Activated CD4-positive, alpha-beta memory T cell treated with anti-CD3 and anti-CD28 coated beads for 36 hours (primary cell): ENCODE data around the gene KMO. TPM values are rescaled to one million over a fixed set of nuclear protein-coding genes. Genes with fewer than 3 reads are reported as not detected.

ENCODE experiments used
- CTCF ChIA-PET: fragments of 350-600 bp; sonication (Branson Sonifier 250); formaldehyde crosslinking; loops from one replicate; lab custom pipeline; 2021; ENCODE audit warnings: antibody characterized with exemption, inconsistent platforms; lab: Charles Lee
- POLR2A ChIA-PET: fragments of 350-600 bp; sonication (Branson Sonifier 250); formaldehyde crosslinking; loops from one replicate; lab custom pipeline; 2021; ENCODE audit warnings: antibody characterized with exemption; lab: Charles Lee
- DNase-seq: peaks from one replicate; pipeline ENCODE4 v3.0.0-alpha.2; 2020
- H3K27ac Mint-ChIP-seq: one replicate; pipeline ENCODE4 v1.8.0; 2021; ENCODE audit warnings: mixed read lengths
- H3K27me3 Mint-ChIP-seq: one replicate; pipeline ENCODE4 v1.8.0; 2021; ENCODE audit warnings: mixed read lengths
- H3K36me3 Mint-ChIP-seq: one replicate; pipeline ENCODE4 v1.8.0; 2021; ENCODE audit warnings: mixed read lengths
- H3K4me1 Mint-ChIP-seq: one replicate; pipeline ENCODE4 v1.8.0; 2021; ENCODE audit warnings: low read depth, mixed read lengths
- H3K4me3 Mint-ChIP-seq: one replicate; pipeline ENCODE4 v1.8.0; 2021; ENCODE audit warnings: mild to moderate bottlenecking, mixed read lengths
- H3K9me3 Mint-ChIP-seq: one replicate; pipeline ENCODE4 v1.8.0; 2021; ENCODE audit warnings: mixed read lengths
- intact Hi-C: fragments of 100-400 bp; cut with micrococcal nuclease; formaldehyde crosslinking; loops from one replicate; pipeline ENCODE4 v1.15.1; 2023
- total RNA-seq, 2 experiments: library from RNA; stranded (reverse); gene quantifications; one replicate each; pipeline ENCODE4 v1.2.3, GENCODE V29; 2021

KMO gene
- under 1 TPM in 1 of 2 experiments, not detected in 1; 0.26 TPM for total RNA-seq

GRCh38 chr1:241532162-241532531, at the start of gene KMO:
Gene KMO, plus strand, starts transcription at chr1:241532378. Its CDS starts 67 bp downstream, at chr1:241532445.
- Mint-ChIP-seq H3K36me3 (no peaks in the 10 kb centered on the region), H3K4me1 (peaks cover 23% of the 10 kb centered on the region), H3K27ac (peak within 1 kb of the TSS; percentile 85), H3K9me3 (no peaks in the 10 kb centered on the region), H3K27me3 (no peaks in the 10 kb centered on the region), H3K4me3 (peak within 1 kb of the TSS; percentile 84)
- no peak for DNase-seq
- ChIA-PET CTCF (interaction anchor here (0.6 to 1.7 kb wide), 6 partner anchors 17 to 316 kb away, joined by 3 to 9 read pairs (median 4); partner anchors contain the start of gene EXO1), POLR2A (interaction anchor here (0.6 kb wide), 1 partner anchor 87 kb away, joined by 3 read pairs; no protein-coding TSS in a partner anchor)
- intact Hi-C loops = loop anchor here (1.0 kb wide), 2 partner anchors 19 to 60 kb away; no protein-coding TSS in a partner anchor

- no peak for DNase-seq
- CTCF ChIA-PET = no interaction called here
- H3K36me3 Mint-ChIP-seq = no peaks in the 10 kb centered on the region
- no peaks in the 10 kb centered on the region for H3K9me3 Mint-ChIP-seq
- POLR2A ChIA-PET = no interaction called here
- no peak overlapping the region for H3K4me3 Mint-ChIP-seq
- peaks cover 6% of the 10 kb centered on the region for H3K27me3 Mint-ChIP-seq
- peaks cover 4% of the 10 kb centered on the region for H3K4me1 Mint-ChIP-seq
- H3K27ac Mint-ChIP-seq = no peak overlapping the region
- intact Hi-C loops = loop anchor here (10.0 kb wide), 1 partner anchor 128 kb away; the partner anchor contains the start of gene RGS7
These were observed 49.4 kb upstream of the KMO start for GRCh38 chr1:241482761-241483250.

- Mint-ChIP-seq H3K4me3 (no peak overlapping the region), H3K27me3 (peaks cover 6% of the 10 kb centered on the region), H3K4me1 (peaks cover 4% of the 10 kb centered on the region), H3K9me3 (no peaks in the 10 kb centered on the region), H3K27ac (no peak overlapping the region), H3K36me3 (no peaks in the 10 kb centered on the region)
- POLR2A ChIA-PET = interaction anchor here (0.6 kb wide), 2 partner anchors 27 to 581 kb away, joined by 3 to 4 read pairs; no protein-coding TSS in a partner anchor
- no peak for DNase-seq
- intact Hi-C loops = loop anchor here (5.0 to 10.0 kb wide), 2 partner anchors 130 to 753 kb away; partner anchors contain the start of gene RGS7
- CTCF ChIA-PET = interaction anchor here (0.8 to 1.0 kb wide), 3 partner anchors 9 to 752 kb away, joined by 3 to 4 read pairs (median 3); no protein-coding TSS in a partner anchor
These were observed 47.0 kb upstream of the KMO start for GRCh38 chr1:241485145-241485544.

GRCh38 chr1:241485554-241485992, 46.6 kb upstream of the KMO start:
- CTCF ChIA-PET = interaction anchor here (0.7 to 1.0 kb wide), 3 partner anchors 9 to 753 kb away, joined by 3 read pairs; no protein-coding TSS in a partner anchor
- intact Hi-C loops = loop anchor here (5.0 to 10.0 kb wide), 2 partner anchors 131 to 753 kb away; partner anchors contain the start of gene RGS7

GRCh38 chr1:241488739-241489138, 43.4 kb upstream of the KMO start:
- Mint-ChIP-seq H3K27ac (no peak overlapping the region), H3K4me1 (peaks cover 4% of the 10 kb centered on the region), H3K36me3 (peaks cover 2% of the 10 kb centered on the region), H3K27me3 (no peaks in the 10 kb centered on the region), H3K4me3 (no peak overlapping the region), H3K9me3 (no peaks in the 10 kb centered on the region)
- CTCF ChIA-PET = no interaction called here
- no peak for DNase-seq
- intact Hi-C loops = loop anchor here (5.0 to 10.0 kb wide), 2 partner anchors 134 to 756 kb away; partner anchors contain the start of gene RGS7
- POLR2A ChIA-PET = no interaction called here

More at GRCh38 chr1:241485554-241485992, 46.6 kb upstream of the KMO start:
- POLR2A ChIA-PET = interaction anchor here (0.6 kb wide), 2 partner anchors 27 to 580 kb away, joined by 3 to 4 read pairs; no protein-coding TSS in a partner anchor
- Mint-ChIP-seq H3K4me1 (peaks cover 4% of the 10 kb centered on the region), H3K27me3 (peaks cover 6% of the 10 kb centered on the region), H3K4me3 (no peak overlapping the region), H3K9me3 (no peaks in the 10 kb centered on the region), H3K36me3 (no peaks in the 10 kb centered on the region), H3K27ac (no peak overlapping the region)
- DNase-seq = no peak

GRCh38 chr1:241495741-241496140, 36.4 kb upstream of the KMO start:
- no peaks in the 10 kb centered on the region for H3K4me1 Mint-ChIP-seq
- no peak overlapping the region for H3K4me3 Mint-ChIP-seq
- DNase-seq = no peak
- H3K27ac Mint-ChIP-seq = no peak overlapping the region
- peaks cover 38% of the 10 kb centered on the region for H3K36me3 Mint-ChIP-seq
- POLR2A ChIA-PET = no interaction called here
- no peaks in the 10 kb centered on the region for H3K9me3 Mint-ChIP-seq
- CTCF ChIA-PET = no interaction called here
- no peaks in the 10 kb centered on the region for H3K27me3 Mint-ChIP-seq
- intact Hi-C loops = no loop called here

- peaks cover 5% of the 10 kb centered on the region for H3K4me1 Mint-ChIP-seq
- intact Hi-C loops = no loop called here
- no peaks in the 10 kb centered on the region for H3K27me3 Mint-ChIP-seq
- no peaks in the 10 kb centered on the region for H3K9me3 Mint-ChIP-seq
- ChIA-PET POLR2A (no interaction called here), CTCF (no interaction called here)
- peaks cover 53% of the 10 kb centered on the region for H3K36me3 Mint-ChIP-seq
- H3K27ac Mint-ChIP-seq = no peak overlapping the region
- no peak for DNase-seq
- no peak overlapping the region for H3K4me3 Mint-ChIP-seq
These were observed 32.3 kb upstream of the KMO start for GRCh38 chr1:241499910-241500309.

- no peaks in the 10 kb centered on the region for H3K27me3 Mint-ChIP-seq
- H3K9me3 Mint-ChIP-seq = no peaks in the 10 kb centered on the region
- H3K27ac Mint-ChIP-seq = no peak overlapping the region
- ChIA-PET CTCF (no interaction called here), POLR2A (no interaction called here)
- intact Hi-C loops = no loop called here
- peaks cover 7% of the 10 kb centered on the region for H3K4me1 Mint-ChIP-seq
- H3K4me3 Mint-ChIP-seq = no peak overlapping the region
- peaks cover 49% of the 10 kb centered on the region for H3K36me3 Mint-ChIP-seq
- peak; percentile 19 for DNase-seq
These were observed 28.7 kb upstream of the KMO start for GRCh38 chr1:241503444-241503843.

- no peak for DNase-seq
- CTCF ChIA-PET = interaction anchor here (0.9 to 1.3 kb wide), 2 partner anchors 12 to 104 kb away, joined by 3 to 4 read pairs; partner anchors contain the start of gene FH
- peaks cover 57% of the 10 kb centered on the region for H3K36me3 Mint-ChIP-seq
- POLR2A ChIA-PET = no interaction called here
- H3K27ac Mint-ChIP-seq = no peak overlapping the region
- intact Hi-C loops = no loop called here
- H3K4me1 Mint-ChIP-seq = peaks cover 7% of the 10 kb centered on the region
- no peaks in the 10 kb centered on the region for H3K27me3 Mint-ChIP-seq
- no peaks in the 10 kb centered on the region for H3K9me3 Mint-ChIP-seq
- no peak overlapping the region for H3K4me3 Mint-ChIP-seq
These were observed 24.9 kb upstream of the KMO start for GRCh38 chr1:241507189-241507863.

- no peak for DNase-seq
- Mint-ChIP-seq H3K4me3 (no peak overlapping the region), H3K4me1 (peaks cover 18% of the 10 kb centered on the region), H3K9me3 (no peaks in the 10 kb centered on the region), H3K36me3 (peaks cover 41% of the 10 kb centered on the region), H3K27ac (no peak overlapping the region), H3K27me3 (no peaks in the 10 kb centered on the region)
- intact Hi-C loops = no loop called here
- CTCF ChIA-PET = no interaction called here
- POLR2A ChIA-PET = no interaction called here
These were observed 18.8 kb upstream of the KMO start for GRCh38 chr1:241513378-241513777.

GRCh38 chr1:241518476-241519307, 13.5 kb upstream of the KMO start:
- intact Hi-C loops = loop anchor here (1.0 to 2.0 kb wide), 8 partner anchors 13 to 1736 kb away; partner anchors contain the start of genes CEP170, CHML, EXO1 and OPN3
- H3K27ac Mint-ChIP-seq = peak overlapping the region; percentile 53
- no peaks in the 10 kb centered on the region for H3K9me3 Mint-ChIP-seq
- ChIA-PET POLR2A (interaction anchor here (1.1 kb wide), 1 partner anchor 122 kb away, joined by 3 read pairs; the partner anchor contains the start of genes CHML and OPN3), CTCF (interaction anchor here (0.8 to 2.4 kb wide), 6 partner anchors 11 to 480 kb away, joined by 3 to 11 read pairs (median 4); partner anchors contain the start of gene MAP1LC3C)
- H3K27me3 Mint-ChIP-seq = peaks cover 18% of the 10 kb centered on the region
- H3K36me3 Mint-ChIP-seq = peaks cover 13% of the 10 kb centered on the region
- peaks cover 27% of the 10 kb centered on the region for H3K4me1 Mint-ChIP-seq
- H3K4me3 Mint-ChIP-seq = peak overlapping the region; percentile 87
- peak; percentile 37 for DNase-seq
